Upper lobe of right lung (tissue), 1 donor: ENCODE results near the gene COMMD1. TPM values are rescaled to one million over a fixed set of nuclear protein-coding genes. Genes with fewer than 3 reads are reported as not detected.
"Not testable (repeated sequence)": the region's sequence is repeated elsewhere in the genome, so short reads cannot be mapped to it uniquely, and the experiment has no call there.

Experiments
- ATAC-seq: fragments of 200-7000 bp; cut with Tn5 transposase; one replicate; pipeline ENCODE4 v1.9.1; 2020; ENCODE audit warnings: mild to moderate bottlenecking, moderate library complexity
- DNase-seq: peaks from one replicate; pipeline ENCODE4 v3.0.0-alpha.2; 2020
- H3K27ac ChIP-seq: fragments of 200-600 bp; one replicate; pipeline ENCODE4 v1.8.0; 2022
- H3K27me3 ChIP-seq: fragments of 200-600 bp; one replicate; pipeline ENCODE4 v1.8.0; 2022; ENCODE audit warnings: mild to moderate bottlenecking
- H3K36me3 ChIP-seq: fragments of 200-600 bp; one replicate; pipeline ENCODE4 v1.8.0; 2022
- H3K4me1 ChIP-seq: fragments of 200-600 bp; one replicate; pipeline ENCODE4 v1.8.0; 2022
- H3K4me3 ChIP-seq: fragments of 200-600 bp; one replicate; pipeline ENCODE4 v1.8.0; 2022; ENCODE audit warnings: mild to moderate bottlenecking
- H3K9me3 ChIP-seq: fragments of 200-600 bp; one replicate; pipeline ENCODE4 v1.8.0; 2022
- intact Hi-C: fragments of 100-400 bp; cut with DNase I; formaldehyde crosslinking; loops from one replicate; pipeline ENCODE4 v1.11.0; 2022
- total RNA-seq: library from RNA; stranded (reverse); fragmentation: NEBNext Ultra II Directional; extraction: Animal tissue kit (Norgen Biotek cat#: 25700); gene quantifications from one replicate; pipeline ENCODE4 v1.2.1, GENCODE V29; 2021
- TF ChIP-seq, protein P1 (sequence below): fragments of 200-600 bp; IDR thresholded peaks from one replicate; pipeline ENCODE4 v1.8.0; 2022; ENCODE audit warnings: antibody characterized with exemption
- donor health status: DM: no; HTN: yes; CAD: no; lungs with severe emphysema.

Gene COMMD1
- total RNA-seq, 1 donor from 2014 or later: 30.3 TPM

DNA sequence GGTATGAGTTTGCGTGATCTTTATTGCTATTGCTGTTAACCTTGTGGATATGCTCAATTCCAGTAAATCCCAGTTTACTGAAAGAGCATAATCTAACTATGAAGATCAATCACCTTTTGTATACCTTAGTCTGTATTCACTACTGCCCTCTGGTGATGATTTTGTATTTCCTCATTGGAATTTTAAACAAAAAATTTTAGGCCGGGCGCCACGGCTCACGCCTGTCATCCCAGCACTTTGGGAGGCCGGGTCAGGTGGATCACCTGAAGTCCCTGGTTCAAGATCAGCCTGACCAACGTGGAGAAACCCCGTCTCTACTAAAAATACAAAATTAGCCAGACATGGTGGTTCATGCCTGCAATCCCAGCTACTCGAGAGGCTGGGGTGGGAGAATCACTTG is 5.1 kb downstream of the COMMD1 start:
- no peaks in the 10 kb centered on the region for H3K27me3 ChIP-seq
- H3K9me3 ChIP-seq: no peaks in the 10 kb centered on the region
- no peaks in the 10 kb centered on the region for H3K36me3 ChIP-seq
- H3K4me1 ChIP-seq: peaks cover 13% of the 10 kb centered on the region
- ATAC-seq: peak; percentile 19
- DNase-seq: no peak
- no peak overlapping the region for H3K27ac ChIP-seq
- intact Hi-C loops: no loop called here
- TF ChIP-seq, protein P1, sequence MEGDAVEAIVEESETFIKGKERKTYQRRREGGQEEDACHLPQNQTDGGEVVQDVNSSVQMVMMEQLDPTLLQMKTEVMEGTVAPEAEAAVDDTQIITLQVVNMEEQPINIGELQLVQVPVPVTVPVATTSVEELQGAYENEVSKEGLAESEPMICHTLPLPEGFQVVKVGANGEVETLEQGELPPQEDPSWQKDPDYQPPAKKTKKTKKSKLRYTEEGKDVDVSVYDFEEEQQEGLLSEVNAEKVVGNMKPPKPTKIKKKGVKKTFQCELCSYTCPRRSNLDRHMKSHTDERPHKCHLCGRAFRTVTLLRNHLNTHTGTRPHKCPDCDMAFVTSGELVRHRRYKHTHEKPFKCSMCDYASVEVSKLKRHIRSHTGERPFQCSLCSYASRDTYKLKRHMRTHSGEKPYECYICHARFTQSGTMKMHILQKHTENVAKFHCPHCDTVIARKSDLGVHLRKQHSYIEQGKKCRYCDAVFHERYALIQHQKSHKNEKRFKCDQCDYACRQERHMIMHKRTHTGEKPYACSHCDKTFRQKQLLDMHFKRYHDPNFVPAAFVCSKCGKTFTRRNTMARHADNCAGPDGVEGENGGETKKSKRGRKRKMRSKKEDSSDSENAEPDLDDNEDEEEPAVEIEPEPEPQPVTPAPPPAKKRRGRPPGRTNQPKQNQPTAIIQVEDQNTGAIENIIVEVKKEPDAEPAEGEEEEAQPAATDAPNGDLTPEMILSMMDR: peak; percentile 17
- no peak overlapping the region for H3K4me3 ChIP-seq

DNA sequence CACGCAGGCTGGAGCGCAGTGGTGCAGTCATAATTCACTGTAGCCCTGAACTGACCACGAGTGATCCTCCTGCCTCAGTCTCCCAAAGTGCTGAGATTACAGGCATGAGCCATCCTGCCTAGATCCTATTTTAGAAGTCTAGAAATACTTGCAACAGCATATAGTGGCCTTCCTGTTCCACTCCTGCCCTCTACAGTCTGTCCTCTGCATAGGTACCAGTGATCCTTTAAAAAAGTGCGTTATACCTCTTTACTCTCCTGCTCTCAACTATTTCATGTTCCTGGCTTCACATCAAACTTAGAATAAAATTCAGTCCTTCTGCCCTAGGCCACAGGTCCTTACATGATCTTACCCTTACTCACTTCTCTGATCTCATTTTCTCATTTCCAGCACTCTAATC is 6.0 kb downstream of the COMMD1 start:
- no peak for DNase-seq
- H3K9me3 ChIP-seq: no peaks in the 10 kb centered on the region
- peak; percentile 55 for ATAC-seq
- H3K36me3 ChIP-seq: no peaks in the 10 kb centered on the region
- intact Hi-C loops: no loop called here
- H3K27me3 ChIP-seq: no peaks in the 10 kb centered on the region
- TF ChIP-seq, protein P1: no peak
- H3K27ac ChIP-seq: no peak overlapping the region
- peaks cover 8% of the 10 kb centered on the region for H3K4me1 ChIP-seq
- H3K4me3 ChIP-seq: no peak overlapping the region

DNA sequence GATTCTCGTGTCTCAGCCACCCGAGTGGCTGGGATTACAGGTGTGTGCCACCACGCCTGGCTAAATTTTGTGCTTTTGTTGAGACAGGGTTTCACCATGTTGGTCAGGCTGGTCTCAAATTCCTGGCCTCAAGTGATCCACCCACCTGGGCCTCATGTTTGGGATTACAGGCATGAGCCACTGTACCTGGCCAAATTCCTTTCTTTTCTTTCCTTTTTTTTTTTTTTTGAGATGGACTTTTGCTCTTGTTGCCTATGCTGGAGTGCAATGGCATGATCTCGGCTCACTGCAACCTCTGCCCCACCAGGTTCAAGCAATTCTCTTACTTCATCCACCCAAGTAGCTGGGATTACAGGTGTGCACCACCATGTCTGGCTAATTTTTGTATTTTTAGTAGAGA is 9.3 kb downstream of the COMMD1 start:
- H3K9me3 ChIP-seq, H3K36me3 ChIP-seq, H3K4me3 ChIP-seq, DNase-seq, ATAC-seq, H3K27me3 ChIP-seq, H3K4me1 ChIP-seq, H3K27ac ChIP-seq: not testable (repeated sequence)
- intact Hi-C loops: loop anchor here (5.0 kb wide), 1 partner anchor 498 kb away; no protein-coding TSS in a partner anchor

DNA sequence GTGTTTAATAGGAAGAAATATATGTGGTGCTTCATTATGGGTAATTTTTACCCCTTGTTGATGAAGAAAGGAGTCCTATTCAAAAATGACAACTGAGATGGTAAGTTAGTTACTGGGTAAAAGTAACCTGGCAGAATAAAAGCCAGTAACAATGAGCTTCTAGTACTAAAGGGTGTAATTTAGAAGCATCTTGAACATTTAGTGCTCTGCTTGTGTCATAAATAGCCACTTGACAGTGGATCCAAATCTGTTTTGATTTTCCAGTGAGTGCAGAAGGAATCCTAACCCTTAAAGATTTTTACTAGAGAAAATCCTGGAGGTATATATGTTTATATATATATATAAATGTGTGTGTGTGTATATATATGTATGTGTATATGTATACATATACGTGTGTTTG is 15.1 kb downstream of the COMMD1 start:
- Histone ChIP-seq H3K27ac (no peak overlapping the region), H3K27me3 (no peaks in the 10 kb centered on the region), H3K4me1 (no peaks in the 10 kb centered on the region), H3K9me3 (no peaks in the 10 kb centered on the region), H3K36me3 (peaks cover 4% of the 10 kb centered on the region), H3K4me3 (no peak overlapping the region)
- ATAC-seq (no peak), DNase-seq (no peak)
- TF ChIP-seq, protein P1: no peak
- intact Hi-C loops: no loop called here

DNA sequence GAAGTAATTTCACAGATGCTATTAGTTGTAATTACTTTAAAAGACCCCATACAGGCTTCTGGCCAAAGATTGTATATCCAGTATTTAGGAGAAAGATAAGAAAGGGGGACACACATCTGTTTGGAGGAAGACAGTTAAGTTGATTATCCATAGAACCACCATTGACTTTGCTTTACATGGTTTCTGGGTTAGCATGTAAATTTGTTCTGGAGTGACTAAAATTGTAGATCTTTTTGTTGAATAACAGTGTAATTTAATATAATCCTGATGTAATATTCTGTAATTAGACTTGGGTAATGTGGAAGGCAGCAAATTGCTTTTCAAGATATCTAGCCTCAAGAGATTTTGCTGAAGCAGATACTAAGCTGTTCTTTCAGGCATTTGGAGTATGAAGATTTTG is 17.2 kb downstream of the COMMD1 start:
- Histone ChIP-seq H3K36me3 (peaks cover 4% of the 10 kb centered on the region), H3K4me3 (no peak overlapping the region), H3K27me3 (no peaks in the 10 kb centered on the region), H3K4me1 (no peaks in the 10 kb centered on the region), H3K27ac (no peak overlapping the region), H3K9me3 (no peaks in the 10 kb centered on the region)
- TF ChIP-seq, protein P1: no peak
- intact Hi-C loops: no loop called here
- no peak for ATAC-seq
- no peak for DNase-seq

DNA sequence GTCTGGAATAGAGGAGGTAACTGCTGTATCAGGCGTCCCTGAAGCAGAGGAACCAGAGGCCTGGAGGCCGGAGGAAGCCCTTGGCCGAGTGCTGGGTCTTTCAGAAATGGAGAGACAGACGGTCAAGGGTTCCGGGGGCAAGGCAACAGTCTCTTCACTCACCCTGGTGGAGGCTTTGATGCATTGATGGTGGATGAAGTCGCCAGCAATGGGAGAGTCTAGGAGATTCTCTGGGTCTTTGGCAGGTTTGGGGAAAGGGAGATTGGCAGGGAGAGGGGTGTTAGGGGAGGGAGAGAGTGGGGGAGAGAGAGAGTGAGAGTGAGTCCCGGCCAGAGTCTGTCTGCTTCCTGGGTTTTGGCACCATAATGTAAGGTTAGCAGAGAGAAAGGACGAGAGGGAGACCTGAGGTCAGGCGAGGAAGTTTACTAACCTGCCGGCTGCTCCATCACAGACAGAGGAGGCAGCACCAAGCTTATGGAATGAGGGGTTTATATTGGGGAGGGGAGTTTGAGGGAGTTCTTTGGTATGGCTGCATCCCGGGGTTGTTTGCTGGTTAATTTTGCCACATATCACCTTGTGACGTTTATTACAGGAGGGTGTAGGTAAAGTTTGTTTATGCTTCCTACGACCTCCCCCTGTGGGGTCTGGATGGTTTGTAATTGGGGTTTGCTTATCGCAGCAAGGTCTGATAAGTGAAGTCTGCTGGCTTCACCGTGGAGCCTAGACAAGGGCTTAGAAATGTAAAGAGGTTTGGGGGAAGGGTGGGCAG is 19.6 kb downstream of the COMMD1 start:
- Histone ChIP-seq H3K4me1 (no peaks in the 10 kb centered on the region), H3K36me3 (peaks cover 4% of the 10 kb centered on the region), H3K27ac (no peak overlapping the region), H3K9me3 (no peaks in the 10 kb centered on the region), H3K27me3 (no peaks in the 10 kb centered on the region), H3K4me3 (no peak overlapping the region)
- intact Hi-C loops: no loop called here
- DNase-seq (no peak), ATAC-seq (no peak)
- TF ChIP-seq, protein P1: no peak
